B cell (primary cell): ENCODE results near the gene NOS1AP. TPM values are rescaled to one million over a fixed set of nuclear protein-coding genes. Genes with fewer than 3 reads are reported as not detected.

Source experiments
- ATAC-seq: fragments of 200-7000 bp; cut with Tn5 transposase; one replicate; pipeline ENCODE4 v1.10.0; 2021; ENCODE audit warnings: low read depth, mild to moderate bottlenecking, moderate number of reproducible peaks, moderate library complexity
- CTCF ChIA-PET: fragments of 350-600 bp; sonication (Branson Sonifier 250); formaldehyde crosslinking; loops from one replicate; lab custom pipeline; 2021; ENCODE audit warnings: antibody characterized with exemption, inconsistent platforms; lab: Charles Lee
- POLR2A ChIA-PET: fragments of 350-600 bp; sonication (Branson Sonifier 250); formaldehyde crosslinking; loops from one replicate; lab custom pipeline; 2021; ENCODE audit warnings: antibody characterized with exemption; lab: Charles Lee
- DNase-seq: peaks from one replicate; pipeline ENCODE4 v3.0.0; 2013
- H2AFZ ChIP-seq: 2 replicates; pipeline ENCODE4 v1.6.1; 2012; ENCODE audit warnings: mild to moderate bottlenecking, low read depth, low read length; ENCODE audit not compliant: insufficient read depth, poor library complexity, severe bottlenecking
- H3K27ac ChIP-seq, 2 donors: 1 replicate in 1 of 2; 2 replicates in 1 of 2; pipeline ENCODE4 v1.5.1; 2012 to 2013; ENCODE audit warnings: low read length in 2 of 2, mild to moderate bottlenecking in 2 of 2, moderate library complexity in 1 of 2
- H3K27me3 ChIP-seq, 4 experiments: fragments of 200-600 bp in 1 of 4; sonication (generic) in 1 of 4; replicated peaks in 1 of 4; 1 replicate in 2 of 4; 2 replicates in 2 of 4; pipeline versions ENCODE4 v1.6.1 to v1.7.0; 2013 to 2016; ENCODE audit warnings: low read length in 3 of 4, mild to moderate bottlenecking in 2 of 4, mixed read lengths in 1 of 4, moderate library complexity in 1 of 4; ENCODE audit not compliant: insufficient read depth in 4 of 4, control insufficient read depth in 3 of 4; ENCODE audit errors: control extremely low read depth in 1 of 4
- H3K36me3 ChIP-seq, 2 experiments: replicated peaks in 1 of 2; 1 replicate in 1 of 2; 2 replicates in 1 of 2; pipeline versions ENCODE4 v1.6.1 to v1.7.1; 2013; ENCODE audit warnings: low read length in 1 of 2; ENCODE audit not compliant: insufficient read depth in 2 of 2, control insufficient read depth in 1 of 2; ENCODE audit errors: control extremely low read depth in 1 of 2, extremely low read depth in 1 of 2
- H3K4me1 ChIP-seq, 2 donors: fragments of 200-600 bp in 1 of 2; sonication (generic) in 1 of 2; 1 replicate in 1 of 2; 2 replicates in 1 of 2; pipeline versions ENCODE4 v1.5.1 to v1.6.1; 2013 to 2017; ENCODE audit warnings: low read length in 2 of 2; ENCODE audit not compliant: control insufficient read depth in 2 of 2, insufficient read depth in 2 of 2
- H3K4me2 ChIP-seq: replicated peaks from 2 replicates; pipeline ENCODE3; 2012; ENCODE audit warnings: mild to moderate bottlenecking, low read depth, low read length; ENCODE audit not compliant: poor library complexity, severe bottlenecking
- H3K4me3 ChIP-seq, 5 experiments: fragments of 200-600 bp in 1 of 5; sonication (generic) in 1 of 5; 1 replicate in 3 of 5; 2 replicates in 2 of 5; pipeline versions ENCODE4 v1.5.1 to v1.7.0; 2011 to 2016; ENCODE audit warnings: low read length in 4 of 5, mild to moderate bottlenecking in 4 of 5, low read depth in 2 of 5, control low read depth in 1 of 5, moderate library complexity in 1 of 5; ENCODE audit not compliant: insufficient read depth in 1 of 5; ENCODE audit errors: control extremely low read depth in 1 of 5, extremely low read depth in 1 of 5
- H3K79me2 ChIP-seq: fragments of 200-600 bp; sonication (generic); one replicate; pipeline ENCODE4 v1.6.0; 2016; ENCODE audit warnings: low read length; ENCODE audit not compliant: control insufficient read depth, insufficient read depth
- H3K9ac ChIP-seq: fragments of 200-600 bp; sonication (generic); 2 replicates; pipeline ENCODE4 v1.6.1; 2017; ENCODE audit warnings: mild to moderate bottlenecking, low read length, moderate library complexity
- H3K9me3 ChIP-seq, 3 donors: one replicate each; pipeline versions ENCODE4 v1.6.1 to v1.7.1; 2013; ENCODE audit warnings: low read length in 2 of 3; ENCODE audit not compliant: control insufficient read depth in 2 of 3, insufficient read depth in 1 of 3; ENCODE audit errors: control extremely low read depth in 1 of 3
- H4K20me1 ChIP-seq: 2 replicates; pipeline ENCODE4 v1.6.0; 2012; ENCODE audit warnings: mild to moderate bottlenecking, low read length; ENCODE audit not compliant: insufficient read depth, control insufficient read depth, poor library complexity, severe bottlenecking
- H3K27ac Mint-ChIP-seq: one replicate; pipeline ENCODE4 v1.8.0; 2021; ENCODE audit warnings: mixed read lengths
- H3K27me3 Mint-ChIP-seq: one replicate; pipeline ENCODE4 v1.8.0; 2021; ENCODE audit warnings: mixed read lengths
- H3K4me1 Mint-ChIP-seq: one replicate; pipeline ENCODE4 v1.8.0; 2021; ENCODE audit warnings: mixed read lengths
- H3K4me3 Mint-ChIP-seq: one replicate; pipeline ENCODE4 v1.8.0; 2021; ENCODE audit warnings: mixed read lengths
- H3K9me3 Mint-ChIP-seq: one replicate; pipeline ENCODE4 v1.8.0; 2022; ENCODE audit warnings: mixed read lengths; ENCODE audit not compliant: insufficient read depth
- EZH2 ChIP-seq: IDR thresholded peaks from 2 replicates; pipeline ENCODE4 v1.6.1; 2012; ENCODE audit warnings: borderline replicate concordance, low read depth, mild to moderate bottlenecking, moderate library complexity, low read length; ENCODE audit not compliant: insufficient read depth, poor library complexity, severe bottlenecking
- WGBS: methylation state at CpG from one replicate; pipeline ENCODE4 v1.1.5; 2013; ENCODE audit warnings: missing lambda C conversion rate; ENCODE audit not compliant: insufficient coverage; 5-methylcytosine and 5-hydroxymethylcytosine counted together
- intact Hi-C: fragments of 100-400 bp; cut with micrococcal nuclease; formaldehyde crosslinking; loops from one replicate; pipeline ENCODE4 v1.10.0; 2022
- polyA plus RNA-seq: library from polyadenylated mRNA; depleted of rRNA; stranded (reverse); fragments of >200 nt; gene quantifications from 2 replicates; pipeline ENCODE4 v1.2.3, GENCODE V29; 2012
- total RNA-seq, 2 donors: library from RNA; stranded (reverse); fragments of 120-200 nt in 1 of 2; gene quantifications; 1 replicate in 1 of 2; 2 replicates in 1 of 2; pipeline versions ENCODE4 v1.2.3 to v1.2.4, GENCODE V29; 2013 to 2022
- TF ChIP-seq, protein P1 (sequence below): fragments of 200-600 bp; IDR thresholded peaks from one replicate; pipeline ENCODE4 v1.8.0; 2022; ENCODE audit warnings: antibody characterized with exemption, mild to moderate bottlenecking

Gene NOS1AP
- total and polyA plus RNA-seq, 2 donors (not counting 1 experiment from before 2014, with no cell fraction given), result 0.32 TPM; not detected in 1

DNA sequence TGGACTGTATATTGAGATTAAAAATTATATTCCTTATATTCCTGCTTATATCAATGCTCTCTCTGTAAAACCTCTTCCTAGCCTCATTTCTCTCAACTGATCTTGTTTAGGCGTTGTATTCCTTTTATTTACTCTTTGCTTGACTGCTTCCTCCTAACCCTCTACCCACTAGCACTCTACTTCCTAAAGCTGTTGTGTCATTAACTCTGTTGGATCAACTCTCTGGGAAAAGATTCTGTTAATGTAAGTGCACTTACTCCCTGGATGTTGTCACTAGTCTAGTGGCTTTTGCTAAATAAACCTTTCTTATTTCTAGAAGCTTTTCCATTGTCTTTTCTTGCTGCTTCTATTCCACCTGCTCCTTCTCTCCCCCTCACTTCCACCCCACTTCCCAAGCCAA is 300.7 kb downstream of the NOS1AP start:
- CTCF ChIA-PET, result no interaction called here
- no peaks in the 10 kb centered on the region for H3K9me3 Mint-ChIP-seq

GRCh38 chr1:162370721-162371120 is 301.2 kb downstream of the NOS1AP start:
- Histone ChIP-seq H2AFZ (no peak overlapping the region), H3K27me3 (no peaks in the 10 kb centered on the region), H3K79me2 (no peaks in the 10 kb centered on the region), H3K4me2 (no peak overlapping the region), H3K9ac (no peak overlapping the region), H3K4me3 (no peak overlapping the region), H3K4me1 (no peaks in the 10 kb centered on the region), H3K27ac (no peak overlapping the region), H3K9me3 (no peaks in the 10 kb centered on the region), H3K36me3 (no peaks in the 10 kb centered on the region), H4K20me1 (no peaks in the 10 kb centered on the region)
- intact Hi-C loops, result no loop called here
- ATAC-seq (no peak), DNase-seq (no peak)
- no peak overlapping the region for H3K27ac Mint-ChIP-seq
- POLR2A ChIA-PET, result no interaction called here
- H3K4me1 Mint-ChIP-seq, result no peaks in the 10 kb centered on the region
- WGBS, result no CpG with 5 or more reads among the region's 3 CpGs
- H3K27me3 Mint-ChIP-seq, result peaks cover 8% of the 10 kb centered on the region
- no peak for TF ChIP-seq EZH2
- TF ChIP-seq, protein P1, sequence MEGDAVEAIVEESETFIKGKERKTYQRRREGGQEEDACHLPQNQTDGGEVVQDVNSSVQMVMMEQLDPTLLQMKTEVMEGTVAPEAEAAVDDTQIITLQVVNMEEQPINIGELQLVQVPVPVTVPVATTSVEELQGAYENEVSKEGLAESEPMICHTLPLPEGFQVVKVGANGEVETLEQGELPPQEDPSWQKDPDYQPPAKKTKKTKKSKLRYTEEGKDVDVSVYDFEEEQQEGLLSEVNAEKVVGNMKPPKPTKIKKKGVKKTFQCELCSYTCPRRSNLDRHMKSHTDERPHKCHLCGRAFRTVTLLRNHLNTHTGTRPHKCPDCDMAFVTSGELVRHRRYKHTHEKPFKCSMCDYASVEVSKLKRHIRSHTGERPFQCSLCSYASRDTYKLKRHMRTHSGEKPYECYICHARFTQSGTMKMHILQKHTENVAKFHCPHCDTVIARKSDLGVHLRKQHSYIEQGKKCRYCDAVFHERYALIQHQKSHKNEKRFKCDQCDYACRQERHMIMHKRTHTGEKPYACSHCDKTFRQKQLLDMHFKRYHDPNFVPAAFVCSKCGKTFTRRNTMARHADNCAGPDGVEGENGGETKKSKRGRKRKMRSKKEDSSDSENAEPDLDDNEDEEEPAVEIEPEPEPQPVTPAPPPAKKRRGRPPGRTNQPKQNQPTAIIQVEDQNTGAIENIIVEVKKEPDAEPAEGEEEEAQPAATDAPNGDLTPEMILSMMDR, result no peak
- no peaks in the 10 kb centered on the region for H3K9me3 Mint-ChIP-seq
- CTCF ChIA-PET, result no interaction called here
- H3K4me3 Mint-ChIP-seq, result no peak overlapping the region

More for the DNA sequence above, 300.7 kb downstream of the NOS1AP start:
- Mint-ChIP-seq H3K4me1 (no peaks in the 10 kb centered on the region), H3K27me3 (peaks cover 8% of the 10 kb centered on the region), H3K4me3 (no peak overlapping the region), H3K27ac (no peak overlapping the region)
- TF ChIP-seq EZH2, result no peak
- TF ChIP-seq, protein P1, result no peak
- POLR2A ChIA-PET, result no interaction called here
- 100% methylated on average over 1 of the region's 1 CpG for WGBS
- Histone ChIP-seq H3K4me1 (no peaks in the 10 kb centered on the region), H3K4me3 (no peak overlapping the region), H3K79me2 (no peaks in the 10 kb centered on the region), H3K27me3 (no peaks in the 10 kb centered on the region), H2AFZ (no peak overlapping the region), H3K36me3 (no peaks in the 10 kb centered on the region), H3K9me3 (no peaks in the 10 kb centered on the region), H4K20me1 (no peaks in the 10 kb centered on the region), H3K9ac (no peak overlapping the region), H3K4me2 (no peak overlapping the region), H3K27ac (no peak overlapping the region)
- no peak for DNase-seq
- intact Hi-C loops, result no loop called here
- ATAC-seq, result no peak
